ENCODE measurements around the gene LPP. TPM values are rescaled to one million over a fixed set of nuclear protein-coding genes. Genes with fewer than 3 reads are reported as not detected.

The LPP gene
- total RNA-seq, 1 experiment from 2014 or later: 264 TPM

- Mint-ChIP-seq H3K27ac (ENCODE audit: unreplicated experiment) (no peak overlapping the region), H3K4me1 (ENCODE audit: low read depth, unreplicated experiment) (no peaks in the 10 kb centered on the region), H3K36me3 (ENCODE audit: insufficient read depth, unreplicated experiment) (no peaks in the 10 kb centered on the region), H3K4me3 (ENCODE audit: low read depth, unreplicated experiment) (no peak overlapping the region), H3K27me3 (ENCODE audit: unreplicated experiment) (no peaks in the 10 kb centered on the region), H3K9me3 (ENCODE audit: low read depth, unreplicated experiment) (no peaks in the 10 kb centered on the region)
- CTCF ChIA-PET: no interaction called here
- intact Hi-C loops (cut with micrococcal nuclease; ENCODE audit: unreplicated experiment): no loop called here
- DNase-seq: no peak
- TF ChIP-seq, protein P1, sequence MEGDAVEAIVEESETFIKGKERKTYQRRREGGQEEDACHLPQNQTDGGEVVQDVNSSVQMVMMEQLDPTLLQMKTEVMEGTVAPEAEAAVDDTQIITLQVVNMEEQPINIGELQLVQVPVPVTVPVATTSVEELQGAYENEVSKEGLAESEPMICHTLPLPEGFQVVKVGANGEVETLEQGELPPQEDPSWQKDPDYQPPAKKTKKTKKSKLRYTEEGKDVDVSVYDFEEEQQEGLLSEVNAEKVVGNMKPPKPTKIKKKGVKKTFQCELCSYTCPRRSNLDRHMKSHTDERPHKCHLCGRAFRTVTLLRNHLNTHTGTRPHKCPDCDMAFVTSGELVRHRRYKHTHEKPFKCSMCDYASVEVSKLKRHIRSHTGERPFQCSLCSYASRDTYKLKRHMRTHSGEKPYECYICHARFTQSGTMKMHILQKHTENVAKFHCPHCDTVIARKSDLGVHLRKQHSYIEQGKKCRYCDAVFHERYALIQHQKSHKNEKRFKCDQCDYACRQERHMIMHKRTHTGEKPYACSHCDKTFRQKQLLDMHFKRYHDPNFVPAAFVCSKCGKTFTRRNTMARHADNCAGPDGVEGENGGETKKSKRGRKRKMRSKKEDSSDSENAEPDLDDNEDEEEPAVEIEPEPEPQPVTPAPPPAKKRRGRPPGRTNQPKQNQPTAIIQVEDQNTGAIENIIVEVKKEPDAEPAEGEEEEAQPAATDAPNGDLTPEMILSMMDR (IDR thresholded peaks at IDR 0.05; ENCODE audit: unreplicated experiment): no peak
- no TSS peak for BruUV-seq (replicated peaks)
Observed at GRCh38 chr3:188692700-188693099, 538.7 kb downstream of the LPP start.

GRCh38 chr3:188693435-188693834, 539.5 kb downstream of the LPP start:
- no TSS peak for BruUV-seq (replicated peaks)
- H3K36me3 Mint-ChIP-seq (ENCODE audit: insufficient read depth, unreplicated experiment): no peaks in the 10 kb centered on the region
- intact Hi-C loops (cut with micrococcal nuclease; ENCODE audit: unreplicated experiment): no loop called here
- TF ChIP-seq, protein P1 (IDR thresholded peaks at IDR 0.05; ENCODE audit: unreplicated experiment): no peak
- no peaks in the 10 kb centered on the region for H3K27me3 Mint-ChIP-seq (ENCODE audit: unreplicated experiment)
- H3K4me3 Mint-ChIP-seq (ENCODE audit: low read depth, unreplicated experiment): no peak overlapping the region
- H3K9me3 Mint-ChIP-seq (ENCODE audit: low read depth, unreplicated experiment): no peaks in the 10 kb centered on the region
- H3K4me1 Mint-ChIP-seq (ENCODE audit: low read depth, unreplicated experiment): no peaks in the 10 kb centered on the region
- no peak overlapping the region for H3K27ac Mint-ChIP-seq (ENCODE audit: unreplicated experiment)
- no peak for DNase-seq
- CTCF ChIA-PET: interaction anchor here (0.6 kb wide), 1 partner anchor 22 kb away, joined by 6 read pairs; no protein-coding TSS in a partner anchor

DNA sequence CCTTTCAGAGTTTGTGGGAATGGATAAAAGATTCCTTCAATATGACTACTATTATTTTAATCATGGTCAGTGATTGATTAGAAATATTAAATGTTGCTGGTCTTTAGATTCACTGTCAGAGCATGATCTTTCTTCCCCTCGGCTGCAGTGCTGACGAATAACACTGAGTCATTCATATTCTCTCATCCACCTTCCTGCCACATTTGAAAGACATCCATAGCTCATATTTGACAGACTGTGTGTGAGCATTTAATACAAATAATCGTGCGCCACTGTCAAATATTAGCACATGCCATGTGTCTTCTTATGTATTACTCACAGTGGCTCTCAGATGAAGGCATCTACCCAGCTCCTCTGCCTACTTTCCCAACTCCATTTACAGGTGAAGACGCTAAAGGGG, 541.3 kb downstream of the LPP start:
- no TSS peak for BruUV-seq (replicated peaks)
- Mint-ChIP-seq H3K4me3 (ENCODE audit: low read depth, unreplicated experiment) (no peak overlapping the region), H3K9me3 (ENCODE audit: low read depth, unreplicated experiment) (no peaks in the 10 kb centered on the region), H3K4me1 (ENCODE audit: low read depth, unreplicated experiment) (no peaks in the 10 kb centered on the region), H3K27me3 (ENCODE audit: unreplicated experiment) (no peaks in the 10 kb centered on the region), H3K27ac (ENCODE audit: unreplicated experiment) (no peak overlapping the region), H3K36me3 (ENCODE audit: insufficient read depth, unreplicated experiment) (no peaks in the 10 kb centered on the region)
- TF ChIP-seq, protein P1 (IDR thresholded peaks at IDR 0.05; ENCODE audit: unreplicated experiment): no peak
- CTCF ChIA-PET: no interaction called here
- no peak for DNase-seq
- intact Hi-C loops (cut with micrococcal nuclease; ENCODE audit: unreplicated experiment): no loop called here

DNA sequence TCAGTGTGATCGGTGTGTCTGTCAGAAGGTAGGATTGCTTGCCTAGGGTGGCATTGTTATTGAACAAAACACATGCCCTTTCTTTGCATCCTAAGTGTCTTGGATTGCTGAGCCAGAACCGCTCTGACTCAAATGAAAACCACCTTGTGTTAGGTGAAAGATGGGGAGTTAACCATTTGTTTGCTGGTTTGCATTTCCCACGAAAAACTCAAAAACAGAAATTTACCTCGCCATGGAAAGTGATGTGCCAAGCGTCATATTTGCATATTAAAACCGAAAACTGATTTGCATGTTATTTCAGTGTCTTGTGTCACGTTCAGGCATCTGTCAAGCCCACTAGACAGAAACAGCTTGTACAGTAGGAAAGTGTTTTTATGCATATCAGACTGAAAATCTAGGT, 543.2 kb downstream of the LPP start:
- TF ChIP-seq, protein P1 (IDR thresholded peaks at IDR 0.05; ENCODE audit: unreplicated experiment): no peak
- H3K27me3 Mint-ChIP-seq (ENCODE audit: unreplicated experiment): no peaks in the 10 kb centered on the region
- no peaks in the 10 kb centered on the region for H3K4me1 Mint-ChIP-seq (ENCODE audit: low read depth, unreplicated experiment)
- no peaks in the 10 kb centered on the region for H3K36me3 Mint-ChIP-seq (ENCODE audit: insufficient read depth, unreplicated experiment)
- no peak overlapping the region for H3K4me3 Mint-ChIP-seq (ENCODE audit: low read depth, unreplicated experiment)
- DNase-seq: no peak
- CTCF ChIA-PET: interaction anchor here (0.6 kb wide), 1 partner anchor 95 kb away, joined by 3 read pairs; no protein-coding TSS in a partner anchor
- intact Hi-C loops (cut with micrococcal nuclease; ENCODE audit: unreplicated experiment): no loop called here
- no peak overlapping the region for H3K27ac Mint-ChIP-seq (ENCODE audit: unreplicated experiment)
- BruUV-seq (replicated peaks): no TSS peak
- H3K9me3 Mint-ChIP-seq (ENCODE audit: low read depth, unreplicated experiment): no peaks in the 10 kb centered on the region
